Progenitor cell of endocrine pancreas (in vitro differentiated cells): ENCODE results near the gene HIGD2A. TPM values are rescaled to one million over a fixed set of nuclear protein-coding genes. Genes with fewer than 3 reads are reported as not detected.

Source experiments
- DNase-seq: peaks from one replicate; pipeline ENCODE4 v3.0.0; 2021; ENCODE audit warnings: low spot score; ENCODE audit not compliant: unreplicated experiment
- H3K27ac Mint-ChIP-seq: 2 replicates; pipeline ENCODE4 v1.8.0; 2021; ENCODE audit warnings: mild to moderate bottlenecking, moderate library complexity, mixed read lengths
- H3K27me3 Mint-ChIP-seq: 2 replicates; pipeline ENCODE4 v1.8.0; 2021; ENCODE audit warnings: mixed read lengths
- H3K36me3 Mint-ChIP-seq: 2 replicates; pipeline ENCODE4 v1.8.0; 2022; ENCODE audit warnings: mixed read lengths; ENCODE audit not compliant: insufficient read depth
- H3K4me1 Mint-ChIP-seq: 2 replicates; pipeline ENCODE4 v1.8.0; 2021; ENCODE audit warnings: low read depth, mixed read lengths
- H3K4me3 Mint-ChIP-seq: 2 replicates; pipeline ENCODE4 v1.8.0; 2021; ENCODE audit warnings: low read depth, mild to moderate bottlenecking, moderate library complexity, mixed read lengths
- H3K9me3 Mint-ChIP-seq: 2 replicates; pipeline ENCODE4 v1.8.0; 2021; ENCODE audit warnings: low read depth, mixed read lengths
- total RNA-seq: library from RNA; stranded (reverse); gene quantifications from 2 replicates; pipeline ENCODE4 v1.2.1, GENCODE V29; 2021
- TF ChIP-seq, protein P1 (sequence below): fragments of 200-600 bp; sonication (generic); IDR thresholded peaks from one replicate; pipeline ENCODE4 v1.5.0; 2021; ENCODE audit warnings: antibody characterized with exemption, mild to moderate bottlenecking; ENCODE audit not compliant: unreplicated experiment

The HIGD2A gene
- total RNA-seq, 1 donor from 2014 or later = 96.8 TPM

DNA sequence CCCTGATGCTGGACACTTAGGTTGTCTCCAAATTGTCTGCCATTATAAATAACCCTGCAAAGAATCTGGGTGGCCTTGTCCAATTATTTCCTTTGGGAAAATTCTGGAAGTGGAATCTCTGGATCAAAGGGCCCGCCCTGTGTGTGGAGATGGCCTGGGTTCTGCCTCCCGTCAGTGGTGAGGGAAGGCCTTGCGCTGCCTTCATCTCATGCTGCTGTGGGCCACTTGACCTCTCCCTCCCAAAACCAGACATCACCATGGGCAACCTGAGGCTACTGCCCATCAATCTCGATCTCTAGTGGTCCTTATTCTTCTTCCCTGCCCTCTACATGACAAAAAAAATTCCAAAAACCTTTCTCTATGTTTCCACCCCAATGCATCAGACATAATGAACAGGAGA lies 21.2 kb downstream of the HIGD2A start:
- Mint-ChIP-seq H3K9me3 (no peaks in the 10 kb centered on the region), H3K27ac (no peak overlapping the region), H3K4me1 (peaks cover 2% of the 10 kb centered on the region), H3K27me3 (no peaks in the 10 kb centered on the region), H3K36me3 (peaks cover 2% of the 10 kb centered on the region), H3K4me3 (no peak overlapping the region)
- TF ChIP-seq, protein P1, sequence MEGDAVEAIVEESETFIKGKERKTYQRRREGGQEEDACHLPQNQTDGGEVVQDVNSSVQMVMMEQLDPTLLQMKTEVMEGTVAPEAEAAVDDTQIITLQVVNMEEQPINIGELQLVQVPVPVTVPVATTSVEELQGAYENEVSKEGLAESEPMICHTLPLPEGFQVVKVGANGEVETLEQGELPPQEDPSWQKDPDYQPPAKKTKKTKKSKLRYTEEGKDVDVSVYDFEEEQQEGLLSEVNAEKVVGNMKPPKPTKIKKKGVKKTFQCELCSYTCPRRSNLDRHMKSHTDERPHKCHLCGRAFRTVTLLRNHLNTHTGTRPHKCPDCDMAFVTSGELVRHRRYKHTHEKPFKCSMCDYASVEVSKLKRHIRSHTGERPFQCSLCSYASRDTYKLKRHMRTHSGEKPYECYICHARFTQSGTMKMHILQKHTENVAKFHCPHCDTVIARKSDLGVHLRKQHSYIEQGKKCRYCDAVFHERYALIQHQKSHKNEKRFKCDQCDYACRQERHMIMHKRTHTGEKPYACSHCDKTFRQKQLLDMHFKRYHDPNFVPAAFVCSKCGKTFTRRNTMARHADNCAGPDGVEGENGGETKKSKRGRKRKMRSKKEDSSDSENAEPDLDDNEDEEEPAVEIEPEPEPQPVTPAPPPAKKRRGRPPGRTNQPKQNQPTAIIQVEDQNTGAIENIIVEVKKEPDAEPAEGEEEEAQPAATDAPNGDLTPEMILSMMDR = no peak
- no peak for DNase-seq

DNA sequence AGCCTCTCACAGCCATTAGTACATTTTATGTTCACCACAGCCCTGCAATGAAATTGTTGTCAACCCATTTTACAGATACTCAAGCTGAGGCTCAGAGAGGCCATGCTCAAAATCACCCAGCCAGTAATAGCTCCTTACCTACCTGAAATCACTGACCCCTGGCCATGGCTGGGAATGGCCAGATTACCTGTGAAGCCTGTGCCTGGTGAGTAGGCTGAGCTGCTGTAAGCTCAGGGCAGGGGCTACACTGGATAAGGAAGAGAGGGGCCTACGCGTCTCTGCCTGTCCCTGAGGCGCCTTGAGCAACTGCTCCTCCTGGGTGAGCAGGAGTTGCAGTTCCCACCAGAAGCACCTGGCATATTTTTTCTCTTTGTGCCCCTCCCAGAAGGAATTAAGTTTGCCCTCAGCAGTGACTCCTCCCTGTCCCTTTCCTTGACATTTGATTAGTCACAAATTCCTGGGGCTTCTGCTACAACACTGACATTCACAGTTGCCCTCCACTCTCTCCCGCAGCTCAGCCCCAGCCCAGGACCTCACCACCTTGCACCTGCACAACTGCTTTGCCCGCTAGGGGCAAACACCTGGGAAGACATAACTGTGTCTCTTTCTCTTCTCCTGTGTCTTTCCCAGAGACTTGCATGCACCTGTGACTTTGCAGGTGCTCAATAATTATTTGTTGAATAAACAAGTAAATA lies 22.1 kb downstream of the HIGD2A start:
- DNase-seq = no peak
- Mint-ChIP-seq H3K27ac (no peak overlapping the region), H3K4me1 (peaks cover under 1% of the 10 kb centered on the region), H3K36me3 (peaks cover 2% of the 10 kb centered on the region), H3K9me3 (no peaks in the 10 kb centered on the region), H3K4me3 (no peak overlapping the region), H3K27me3 (no peaks in the 10 kb centered on the region)
- TF ChIP-seq, protein P1 = peak; percentile 6

DNA sequence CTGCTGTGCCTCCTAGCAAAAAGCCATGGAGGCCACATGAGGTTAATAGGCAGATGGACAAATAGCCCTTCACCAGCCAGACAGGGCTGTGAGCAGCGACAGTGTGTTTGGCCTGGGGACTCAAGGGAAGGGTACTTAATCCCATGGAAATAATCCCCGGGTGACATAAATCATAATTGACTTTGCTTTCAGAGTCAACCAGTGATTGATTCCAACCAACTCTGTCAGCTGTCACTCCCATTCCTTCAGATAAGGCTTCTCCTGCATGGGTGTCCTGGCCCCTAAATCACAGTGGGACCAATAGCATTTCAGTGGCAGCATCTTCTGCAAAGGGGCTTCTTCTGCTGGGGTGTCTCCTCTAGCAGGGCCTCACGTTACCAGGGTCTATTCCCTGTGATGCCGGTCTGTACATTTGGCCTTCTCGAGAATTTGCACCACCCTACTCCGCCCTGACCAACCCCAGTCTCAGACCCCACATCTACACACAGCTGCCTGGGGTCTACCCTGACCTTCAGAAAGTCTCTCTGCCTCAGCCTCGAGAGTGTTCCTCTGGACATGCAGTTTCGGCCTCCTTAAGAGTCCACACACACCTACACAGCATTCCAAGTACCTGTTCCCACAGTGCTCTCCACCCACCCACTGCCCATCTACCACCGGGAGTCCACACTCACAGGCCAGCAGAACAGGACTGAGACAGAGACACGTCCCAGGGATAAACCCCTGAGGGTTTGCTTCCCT lies 24.1 kb downstream of the HIGD2A start:
- DNase-seq = no peak
- no peaks in the 10 kb centered on the region for H3K9me3 Mint-ChIP-seq
- TF ChIP-seq, protein P1 = no peak
- no peaks in the 10 kb centered on the region for H3K27me3 Mint-ChIP-seq
- no peaks in the 10 kb centered on the region for H3K4me1 Mint-ChIP-seq
- H3K4me3 Mint-ChIP-seq = no peak overlapping the region
- peak overlapping the region; percentile 71 for H3K27ac Mint-ChIP-seq
- H3K36me3 Mint-ChIP-seq = peaks cover 2% of the 10 kb centered on the region

DNA sequence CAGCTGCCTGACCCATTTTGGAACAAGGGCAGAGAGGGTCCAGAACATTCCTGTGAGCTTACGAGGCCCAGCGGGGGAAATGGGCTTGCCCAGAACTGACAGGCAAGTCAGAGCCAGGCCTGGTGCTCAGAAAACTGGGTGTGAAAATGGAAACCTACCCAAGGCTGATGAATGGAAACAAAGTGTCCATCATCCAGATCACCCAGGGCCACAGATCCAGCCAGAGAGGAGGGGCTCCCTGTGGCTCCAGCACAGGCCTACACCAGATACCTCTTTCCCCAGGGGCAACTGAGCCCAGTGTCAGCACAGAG lies 24.7 kb downstream of the HIGD2A start:
- Mint-ChIP-seq H3K27me3 (no peaks in the 10 kb centered on the region), H3K4me1 (no peaks in the 10 kb centered on the region), H3K9me3 (no peaks in the 10 kb centered on the region), H3K27ac (no peak overlapping the region), H3K36me3 (peaks cover 2% of the 10 kb centered on the region), H3K4me3 (no peak overlapping the region)
- TF ChIP-seq, protein P1 = no peak
- no peak for DNase-seq

DNA sequence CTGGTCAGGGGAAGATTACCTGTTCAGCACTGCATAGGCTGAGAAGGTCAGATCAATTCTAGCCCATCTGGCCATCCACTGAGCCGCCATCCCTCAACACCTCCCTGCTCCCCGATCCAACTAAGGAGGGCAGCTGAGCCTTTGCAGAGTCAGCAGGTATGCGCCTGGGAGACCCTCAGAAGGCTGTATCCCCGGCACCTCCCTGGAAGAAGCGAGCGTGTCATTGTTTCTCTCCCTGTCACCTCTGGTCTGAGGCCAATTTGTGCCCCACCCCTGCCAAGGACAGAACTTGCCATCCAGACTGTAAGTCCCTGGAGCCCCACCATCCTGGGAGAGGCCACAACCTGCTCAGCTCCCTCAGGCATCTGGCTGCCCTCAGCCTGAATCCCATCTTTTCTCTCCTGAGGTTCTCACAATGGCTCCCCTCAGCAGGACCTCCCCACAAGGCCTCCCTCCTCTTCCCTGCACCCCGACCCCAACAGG lies 25.2 kb downstream of the HIGD2A start:
- Mint-ChIP-seq H3K36me3 (peaks cover 2% of the 10 kb centered on the region), H3K27ac (peak overlapping the region; percentile 52), H3K4me1 (no peaks in the 10 kb centered on the region), H3K4me3 (no peak overlapping the region), H3K27me3 (no peaks in the 10 kb centered on the region), H3K9me3 (no peaks in the 10 kb centered on the region)
- TF ChIP-seq, protein P1 = no peak
- DNase-seq = no peak
